COLO668 (cell line): ENCODE measurements around the gene FOXN4.

Experiments used
- DNase-seq: peaks from one replicate; lab custom pipeline; 2025; ENCODE audit not compliant: unreplicated experiment; lab: John Stamatoyannopoulos, UW

Gene FOXN4

GRCh38 chr12:109307051-109307450, 2.0 kb downstream of the FOXN4 start:
- no peak for DNase-seq

- no peak for DNase-seq
Observed at GRCh38 chr12:109305547-109305946, 3.5 kb downstream of the FOXN4 start.

GRCh38 chr12:109304485-109304884, 4.6 kb downstream of the FOXN4 start:
- no peak for DNase-seq

- no peak for DNase-seq
Observed at GRCh38 chr12:109302770-109303169, 6.3 kb downstream of the FOXN4 start.

- DNase-seq: no peak
Observed at GRCh38 chr12:109302358-109302757, 6.7 kb downstream of the FOXN4 start.

GRCh38 chr12:109301643-109302168, 7.4 kb downstream of the FOXN4 start:
- no peak for DNase-seq

- DNase-seq: no peak
Observed at GRCh38 chr12:109299849-109300248, 9.2 kb downstream of the FOXN4 start.

GRCh38 chr12:109296431-109296830, 12.7 kb downstream of the FOXN4 start:
- no peak for DNase-seq

GRCh38 chr12:109295764-109296425, 13.2 kb downstream of the FOXN4 start:
- DNase-seq: no peak

GRCh38 chr12:109294286-109294796, 14.7 kb downstream of the FOXN4 start:
- DNase-seq: no peak

- DNase-seq: no peak
Observed at GRCh38 chr12:109293106-109293505, 16.0 kb downstream of the FOXN4 start.

- no peak for DNase-seq
Observed at GRCh38 chr12:109292342-109292711, 16.8 kb downstream of the FOXN4 start.

GRCh38 chr12:109291521-109292341, 17.4 kb downstream of the FOXN4 start:
- DNase-seq: peak; percentile 88

GRCh38 chr12:109291117-109291516, 18.0 kb downstream of the FOXN4 start:
- no peak for DNase-seq

- no peak for DNase-seq
Observed at GRCh38 chr12:109290061-109290460, 19.0 kb downstream of the FOXN4 start.

GRCh38 chr12:109289551-109289950, 19.5 kb downstream of the FOXN4 start:
- no peak for DNase-seq

GRCh38 chr12:109289004-109289403, 20.1 kb downstream of the FOXN4 start:
- no peak for DNase-seq

GRCh38 chr12:109288571-109288970, 20.5 kb downstream of the FOXN4 start:
- no peak for DNase-seq

GRCh38 chr12:109287811-109288469, 21.1 kb downstream of the FOXN4 start:
- no peak for DNase-seq

GRCh38 chr12:109287181-109287580, 21.9 kb downstream of the FOXN4 start:
- DNase-seq: no peak

GRCh38 chr12:109286652-109287051, 22.4 kb downstream of the FOXN4 start:
- DNase-seq: no peak

- DNase-seq: no peak
Observed at GRCh38 chr12:109286252-109286651, 22.8 kb downstream of the FOXN4 start.
